Left cardiac atrium (tissue), 4 donors: ENCODE data around the gene COPE. TPM values are rescaled to one million over a fixed set of nuclear protein-coding genes. Genes with fewer than 3 reads are reported as not detected.
"Not testable (repeated sequence)": the region's sequence is repeated elsewhere in the genome, so short reads cannot be mapped to it uniquely, and the experiment has no call there.

Experiments used
- ATAC-seq, 2 donors: fragments of 200-7000 bp; cut with Tn5 transposase; one replicate each; pipeline ENCODE4 v1.9.1; 2020; ENCODE audit warnings: mild to moderate bottlenecking in 2 of 2, moderate library complexity in 2 of 2
- DNase-seq: peaks from one replicate; pipeline ENCODE4 v3.0.0-alpha.2; 2020
- intact Hi-C, 2 donors: fragments of 100-400 bp; cut with DNase I; formaldehyde crosslinking; loops; one replicate each; pipeline versions ENCODE4 v1.14.1 to v1.15.1; 2022 to 2023
- total RNA-seq, 2 donors: library from RNA; stranded (reverse); fragmentation: NEBNext Ultra II Directional; extraction: Animal tissue kit (Norgen Biotek cat#: 25700); gene quantifications; one replicate each; pipeline ENCODE4 v1.2.1, GENCODE V29; 2021
- donor health status: DM: no; HTN: yes; CAD: no.
- donor health status: DM: no; HTN: yes; CAD: no; lungs with severe emphysema.
- donor health status: DM: yes; HTN: yes; CAD: no.
- donor health status: Dilated cardiomyopathy.

The COPE gene
- total RNA-seq, 2 donors from 2014 or later: 136 to 149 TPM

GRCh38 chr19:18941628-18942354, 22.6 kb upstream of the COPE start:
- ATAC-seq: no peak
- no peak for DNase-seq
- intact Hi-C loops: no loop called here

- intact Hi-C loops: no loop called here
- peak; percentile 87 for DNase-seq
- ATAC-seq: peak; percentile 78 to 87
These were observed 21.8 kb upstream of the COPE start, which contains the start of gene HOMER3 for GRCh38 chr19:18940769-18941627. HOMER3 (minus strand) TSS chr19:18941217; CDS start chr19:18938982, 2,235 bp downstream.

DNA sequence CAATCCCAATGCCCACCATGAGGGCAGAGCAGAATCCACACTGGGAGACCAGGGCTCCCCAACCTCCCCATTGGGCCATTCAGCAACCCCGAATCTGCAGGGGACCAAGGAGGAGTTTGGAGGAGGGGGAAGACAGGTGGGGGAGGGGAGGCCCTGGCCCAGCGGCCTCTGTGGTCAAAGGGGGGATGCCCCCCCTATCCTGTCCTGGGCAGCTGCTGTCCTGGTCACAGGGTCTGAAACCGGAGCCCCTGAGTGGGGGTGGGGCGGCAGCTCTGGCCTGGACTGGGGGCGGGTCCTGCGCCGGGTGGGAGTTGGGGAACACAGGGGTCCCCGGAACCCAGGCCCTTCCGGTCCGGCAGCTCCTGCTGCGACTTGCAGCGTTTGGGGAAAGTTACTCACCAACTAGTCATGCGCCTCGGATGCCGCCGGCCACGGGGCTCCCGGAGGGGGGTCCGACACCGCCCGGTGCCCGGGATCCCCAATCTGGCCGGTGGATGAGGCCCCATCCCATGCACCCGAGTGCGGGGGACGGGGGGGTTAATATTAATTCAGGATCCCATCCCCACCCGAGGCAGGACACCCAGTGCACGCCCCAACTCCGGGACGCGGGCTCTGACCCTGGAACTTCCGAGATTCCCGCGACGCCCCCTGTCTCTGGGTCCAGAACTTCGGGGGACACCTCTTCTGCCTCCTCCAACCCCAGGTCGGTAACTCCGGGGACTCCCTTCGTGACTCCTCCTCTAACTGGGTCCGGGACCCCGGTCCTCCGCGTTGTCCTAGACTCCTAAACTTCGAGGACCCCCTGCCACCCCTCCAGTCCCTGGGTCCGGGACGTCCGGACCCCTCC, 21.0 kb upstream of the COPE start:
- peak; percentile 61 for DNase-seq
- peak; percentile 57 to 69 for ATAC-seq
- intact Hi-C loops: no loop called here

- no peak for ATAC-seq
- DNase-seq: no peak
- intact Hi-C loops: no loop called here
These were observed 20.0 kb upstream of the COPE start for GRCh38 chr19:18939163-18939562.

DNA sequence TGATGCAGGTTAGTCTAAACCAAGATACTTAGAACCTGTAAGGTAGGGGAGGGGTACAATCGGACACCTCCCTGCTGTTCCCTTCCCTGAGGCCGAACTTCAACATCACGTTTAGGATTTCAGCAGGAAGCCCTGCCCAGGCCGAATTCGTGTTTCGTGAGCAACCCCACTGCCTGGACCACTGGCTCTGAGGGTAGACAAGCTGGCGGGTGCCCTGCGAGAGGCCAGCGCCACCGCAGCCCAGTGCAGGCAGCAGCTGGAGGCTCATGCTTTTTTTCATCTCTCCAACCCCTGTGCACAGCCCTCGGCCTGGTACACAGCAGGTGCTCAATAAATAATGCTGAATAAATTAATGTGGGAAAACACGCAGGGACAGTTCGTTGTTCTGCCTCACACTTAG, 14.1 kb upstream of the COPE start:
- no peak for DNase-seq
- ATAC-seq: no peak
- intact Hi-C loops: no loop called here

GRCh38 chr19:18932216-18932841, 13.1 kb upstream of the COPE start:
- DNase-seq (peak; percentile 87), ATAC-seq (peak; percentile 90 to 91)
- intact Hi-C loops: no loop called here

- intact Hi-C loops: no loop called here
- DNase-seq: no peak
- no peak for ATAC-seq
These were observed 12.4 kb upstream of the COPE start for GRCh38 chr19:18931316-18932162.

- ATAC-seq (no peak), DNase-seq (no peak)
- intact Hi-C loops: no loop called here
These were observed 10.1 kb upstream of the COPE start for GRCh38 chr19:18929311-18929710.

GRCh38 chr19:18928018-18928805, 9.0 kb upstream of the COPE start:
- ATAC-seq (no peak), DNase-seq (no peak)
- intact Hi-C loops: no loop called here

DNA sequence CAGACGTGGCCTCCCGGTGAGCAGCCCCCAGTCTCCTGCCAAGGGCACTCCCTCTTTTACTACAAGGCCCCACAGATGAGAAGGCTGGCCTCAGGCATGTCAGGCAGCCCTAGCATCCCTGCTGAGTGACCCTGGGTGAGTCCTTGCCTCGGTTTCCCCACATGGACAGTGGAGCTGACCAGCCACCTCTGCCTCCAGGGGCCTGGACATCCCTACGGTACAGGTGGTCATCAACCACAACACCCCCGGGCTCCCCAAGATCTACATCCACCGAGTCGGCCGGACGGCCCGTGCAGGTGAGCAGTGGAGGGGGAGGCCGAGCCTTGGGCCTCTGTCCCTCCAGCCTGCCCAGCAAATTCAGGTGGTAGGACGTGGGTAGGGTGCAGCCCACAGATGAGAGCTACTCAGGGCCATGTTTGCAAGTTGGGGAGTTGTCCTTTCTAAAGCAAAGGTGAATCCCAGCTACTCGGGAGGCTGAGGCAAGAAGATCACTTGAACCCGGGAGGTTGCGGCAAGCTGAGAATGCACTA, 5.6 kb upstream of the COPE start:
- ATAC-seq (no peak), DNase-seq (no peak)
- intact Hi-C loops: no loop called here

DNA sequence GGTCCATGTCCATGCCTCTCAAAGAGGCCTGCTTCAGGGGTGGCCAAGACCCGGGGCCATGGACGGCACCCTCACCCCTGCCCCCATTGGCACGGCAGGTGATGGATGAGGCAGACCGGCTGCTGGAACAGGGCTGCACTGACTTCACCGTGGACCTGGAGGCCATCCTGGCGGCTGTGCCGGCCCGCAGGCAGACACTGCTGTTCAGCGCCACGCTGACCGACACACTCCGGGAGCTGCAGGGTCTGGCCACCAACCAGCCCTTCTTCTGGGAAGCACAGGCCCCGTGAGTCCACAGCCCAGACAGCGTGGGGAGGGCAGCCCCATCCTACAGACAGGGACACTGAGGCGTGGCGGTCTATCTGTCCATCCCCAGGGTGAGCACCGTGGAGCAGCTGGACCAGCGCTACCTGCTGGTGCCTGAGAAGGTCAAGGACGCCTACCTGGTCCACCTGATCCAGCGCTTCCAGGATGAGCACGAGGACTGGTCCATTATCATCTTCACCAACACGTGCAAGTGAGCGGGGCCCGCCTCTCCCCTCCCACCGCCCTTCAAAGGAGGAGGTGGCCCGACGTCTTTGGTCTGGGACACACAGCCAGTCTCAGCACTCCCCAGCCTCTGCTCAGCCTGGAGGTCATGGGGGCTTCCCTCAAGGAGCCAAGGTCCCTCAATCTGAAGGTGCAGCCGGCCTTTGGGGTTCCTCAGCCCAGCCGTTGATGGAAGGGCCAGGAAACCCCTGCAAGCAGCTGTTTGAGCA, 3.2 kb upstream of the COPE start:
- DNase-seq (no peak), ATAC-seq (no peak)
- intact Hi-C loops: no loop called here

GRCh38 chr19:18921593-18921992, 2.4 kb upstream of the COPE start:
- no peak for DNase-seq
- intact Hi-C loops: no loop called here
- ATAC-seq: no peak

DNA sequence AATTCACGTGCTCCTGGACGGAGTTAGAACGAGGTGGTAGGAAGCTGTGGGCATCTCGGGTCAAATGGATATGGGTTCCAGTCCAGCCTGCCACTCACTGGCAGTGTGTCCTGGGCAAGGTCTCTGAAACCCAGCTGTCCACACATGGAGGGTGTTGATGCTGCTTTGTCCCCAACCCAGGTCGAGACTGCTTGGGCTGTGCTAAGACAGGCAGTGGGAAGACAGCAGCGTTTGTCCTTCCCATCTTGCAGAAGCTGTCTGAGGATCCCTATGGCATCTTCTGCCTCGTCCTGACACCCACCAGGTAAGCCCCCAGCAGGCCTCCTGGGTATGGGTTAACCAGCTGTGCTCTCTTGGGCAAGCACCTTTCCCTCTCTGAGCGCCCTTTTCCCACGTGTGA, 1.2 kb upstream of the COPE start:
- intact Hi-C loops: no loop called here
- DNase-seq (no peak), ATAC-seq (no peak)

- no peak for ATAC-seq
- no peak for DNase-seq
These were observed 670 bp upstream of the COPE start for GRCh38 chr19:18919900-18920214.

DNA sequence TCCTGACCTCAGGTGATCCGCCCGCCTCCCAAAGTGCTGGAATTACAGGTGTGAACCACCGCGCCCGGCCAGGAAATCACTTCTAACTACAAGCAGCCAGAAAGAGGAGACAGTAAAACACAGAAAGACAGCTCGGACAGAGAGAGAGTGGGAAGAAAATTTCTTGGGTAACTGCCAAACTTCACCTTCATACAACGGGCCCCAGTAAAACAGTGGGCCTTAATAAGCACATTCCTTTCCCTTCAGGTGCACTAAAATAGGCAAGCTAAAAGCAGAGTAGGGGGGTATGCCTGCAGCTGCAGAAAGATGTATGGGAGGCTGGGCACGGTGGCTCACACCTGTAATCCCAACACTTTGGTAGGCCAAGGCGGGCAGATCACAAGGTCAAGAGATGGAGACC, 1.6 kb downstream of the COPE start:
- DNase-seq, intact Hi-C loops, ATAC-seq: not testable (repeated sequence)

More at GRCh38 chr19:18919900-18920214, 670 bp upstream of the COPE start:
- intact Hi-C loops: no loop called here

DNA sequence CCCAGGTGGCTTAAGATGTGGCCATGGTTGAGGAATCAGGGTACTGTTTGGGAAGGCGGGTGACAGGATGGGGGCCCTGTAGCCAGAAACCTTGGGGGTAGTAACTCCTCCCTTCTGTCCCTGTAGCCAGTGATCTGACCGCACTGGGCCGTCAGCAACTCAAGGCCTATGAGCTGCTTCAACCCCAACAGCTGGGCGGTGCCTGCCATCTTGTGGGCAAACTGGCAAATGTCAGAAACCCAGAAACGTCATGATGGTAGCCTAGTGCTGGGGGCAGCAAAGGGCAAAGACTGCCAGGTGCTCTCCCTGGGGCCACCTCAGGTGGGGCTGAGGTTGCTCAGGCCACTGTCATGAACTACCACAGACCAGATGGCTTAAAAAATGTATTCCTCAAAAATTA, 3.5 kb downstream of the COPE start:
- ATAC-seq (no peak), DNase-seq (no peak)
- intact Hi-C loops: no loop called here

GRCh38 chr19:18913466-18913865, 5.7 kb downstream of the COPE start:
- no peak for DNase-seq
- intact Hi-C loops: no loop called here
- ATAC-seq: no peak
